Lower lobe of right lung (tissue), 2 donors: ENCODE measurements around the gene LHPP. TPM values are rescaled to one million over a fixed set of nuclear protein-coding genes. Genes with fewer than 3 reads are reported as not detected.
"Not testable (repeated sequence)": the region's sequence is repeated elsewhere in the genome, so short reads cannot be mapped to it uniquely, and the experiment has no call there.

Experiments used
- ATAC-seq, 2 donors: fragments of 200-7000 bp; cut with Tn5 transposase; one replicate each; pipeline ENCODE4 v1.9.1; 2020 to 2022; ENCODE audit warnings: mild to moderate bottlenecking in 2 of 2, moderate library complexity in 2 of 2
- DNase-seq: peaks from one replicate; pipeline ENCODE4 v3.0.0-alpha.2; 2020
- H3K27ac ChIP-seq: fragments of 200-600 bp; one replicate; pipeline ENCODE4 v1.8.0; 2022
- H3K27me3 ChIP-seq: fragments of 200-600 bp; one replicate; pipeline ENCODE4 v1.8.0; 2022; ENCODE audit warnings: low read depth
- H3K36me3 ChIP-seq: fragments of 200-600 bp; one replicate; pipeline ENCODE4 v1.8.0; 2022; ENCODE audit warnings: mild to moderate bottlenecking
- H3K4me1 ChIP-seq: fragments of 200-600 bp; one replicate; pipeline ENCODE4 v1.8.0; 2022
- H3K4me3 ChIP-seq: fragments of 200-600 bp; one replicate; pipeline ENCODE4 v1.8.0; 2022; ENCODE audit warnings: mild to moderate bottlenecking
- H3K9me3 ChIP-seq: fragments of 200-600 bp; one replicate; pipeline ENCODE4 v1.8.0; 2022
- intact Hi-C: fragments of 100-400 bp; cut with DNase I; formaldehyde crosslinking; loops from one replicate; pipeline ENCODE4 v1.11.0; 2022
- total RNA-seq: library from RNA; stranded (reverse); fragmentation: NEBNext Ultra II Directional; extraction: Animal tissue kit (Norgen Biotek cat#: 25700); gene quantifications from one replicate; pipeline ENCODE4 v1.2.1, GENCODE V29; 2021
- TF ChIP-seq, protein P1 (sequence below): fragments of 200-600 bp; IDR thresholded peaks from one replicate; pipeline ENCODE4 v1.8.0; 2022; ENCODE audit warnings: antibody characterized with exemption, mild to moderate bottlenecking
- donor health status: DM: no; HTN: yes; CAD: no; lungs with severe emphysema.

The LHPP gene
- total RNA-seq, 1 donor from 2014 or later = 17.8 TPM

GRCh38 chr10:124606822-124607221 lies 145.2 kb downstream of the LHPP start:
- Histone ChIP-seq H3K36me3 (no peaks in the 10 kb centered on the region), H3K9me3 (no peaks in the 10 kb centered on the region), H3K27ac (no peak overlapping the region), H3K27me3 (no peaks in the 10 kb centered on the region), H3K4me3 (no peak overlapping the region), H3K4me1 (peaks cover 9% of the 10 kb centered on the region)
- no peak for ATAC-seq
- intact Hi-C loops = no loop called here
- TF ChIP-seq, protein P1, sequence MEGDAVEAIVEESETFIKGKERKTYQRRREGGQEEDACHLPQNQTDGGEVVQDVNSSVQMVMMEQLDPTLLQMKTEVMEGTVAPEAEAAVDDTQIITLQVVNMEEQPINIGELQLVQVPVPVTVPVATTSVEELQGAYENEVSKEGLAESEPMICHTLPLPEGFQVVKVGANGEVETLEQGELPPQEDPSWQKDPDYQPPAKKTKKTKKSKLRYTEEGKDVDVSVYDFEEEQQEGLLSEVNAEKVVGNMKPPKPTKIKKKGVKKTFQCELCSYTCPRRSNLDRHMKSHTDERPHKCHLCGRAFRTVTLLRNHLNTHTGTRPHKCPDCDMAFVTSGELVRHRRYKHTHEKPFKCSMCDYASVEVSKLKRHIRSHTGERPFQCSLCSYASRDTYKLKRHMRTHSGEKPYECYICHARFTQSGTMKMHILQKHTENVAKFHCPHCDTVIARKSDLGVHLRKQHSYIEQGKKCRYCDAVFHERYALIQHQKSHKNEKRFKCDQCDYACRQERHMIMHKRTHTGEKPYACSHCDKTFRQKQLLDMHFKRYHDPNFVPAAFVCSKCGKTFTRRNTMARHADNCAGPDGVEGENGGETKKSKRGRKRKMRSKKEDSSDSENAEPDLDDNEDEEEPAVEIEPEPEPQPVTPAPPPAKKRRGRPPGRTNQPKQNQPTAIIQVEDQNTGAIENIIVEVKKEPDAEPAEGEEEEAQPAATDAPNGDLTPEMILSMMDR = no peak
- no peak for DNase-seq

GRCh38 chr10:124607693-124608092 lies 146.1 kb downstream of the LHPP start:
- ATAC-seq (no peak), DNase-seq (no peak)
- Histone ChIP-seq H3K27me3 (no peaks in the 10 kb centered on the region), H3K4me1 (peaks cover 18% of the 10 kb centered on the region), H3K9me3 (no peaks in the 10 kb centered on the region), H3K27ac (no peak overlapping the region), H3K36me3 (no peaks in the 10 kb centered on the region), H3K4me3 (no peak overlapping the region)
- TF ChIP-seq, protein P1 = no peak
- intact Hi-C loops = no loop called here

GRCh38 chr10:124608093-124608721 lies 146.6 kb downstream of the LHPP start:
- H3K36me3 ChIP-seq = no peaks in the 10 kb centered on the region
- H3K27ac ChIP-seq = no peak overlapping the region
- H3K27me3 ChIP-seq = no peaks in the 10 kb centered on the region
- no peak for ATAC-seq
- DNase-seq = no peak
- intact Hi-C loops = no loop called here
- H3K4me1 ChIP-seq = peaks cover 22% of the 10 kb centered on the region
- H3K4me3 ChIP-seq = no peak overlapping the region
- H3K9me3 ChIP-seq = no peaks in the 10 kb centered on the region
- TF ChIP-seq, protein P1 = no peak

DNA sequence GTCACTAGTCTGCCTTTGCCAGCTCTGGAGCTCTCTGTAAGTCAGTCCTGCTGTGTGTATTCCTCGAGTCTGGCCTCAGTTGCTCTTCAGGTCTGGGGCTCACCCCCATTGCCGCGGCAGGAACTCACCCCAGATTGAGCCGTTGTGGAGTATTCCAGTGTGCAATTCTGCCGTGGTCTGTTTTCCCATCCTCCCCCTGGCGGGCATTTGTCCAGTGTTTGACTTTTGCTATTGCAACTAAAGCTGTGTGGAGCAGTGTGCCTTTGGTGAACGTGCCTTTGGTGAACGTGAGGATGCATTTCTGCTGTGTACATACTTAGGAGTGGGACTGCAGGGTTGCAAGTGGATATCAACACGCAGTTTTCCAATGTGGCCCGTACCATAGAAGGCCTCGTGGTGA lies 148.1 kb downstream of the LHPP start:
- no peaks in the 10 kb centered on the region for H3K9me3 ChIP-seq
- H3K4me3 ChIP-seq = no peak overlapping the region
- DNase-seq (no peak), ATAC-seq (no peak)
- peaks cover 33% of the 10 kb centered on the region for H3K4me1 ChIP-seq
- intact Hi-C loops = no loop called here
- TF ChIP-seq, protein P1 = no peak
- H3K27ac ChIP-seq = no peak overlapping the region
- H3K36me3 ChIP-seq = no peaks in the 10 kb centered on the region
- no peaks in the 10 kb centered on the region for H3K27me3 ChIP-seq

GRCh38 chr10:124610186-124610585 lies 148.6 kb downstream of the LHPP start:
- H3K9me3 ChIP-seq, ATAC-seq, DNase-seq, intact Hi-C loops, H3K36me3 ChIP-seq, H3K27me3 ChIP-seq, H3K27ac ChIP-seq, H3K4me3 ChIP-seq: not testable (repeated sequence)
- peaks cover 33% of the 10 kb centered on the region for H3K4me1 ChIP-seq

- H3K4me1 ChIP-seq = peaks cover 33% of the 10 kb centered on the region
- intact Hi-C loops, H3K4me3 ChIP-seq, H3K27me3 ChIP-seq, H3K36me3 ChIP-seq, H3K27ac ChIP-seq, H3K9me3 ChIP-seq, DNase-seq, ATAC-seq: not testable (repeated sequence)
Observed at GRCh38 chr10:124610851-124611250, 149.2 kb downstream of the LHPP start.
